B cell (primary cell): ENCODE results near the gene MAP3K7CL.

Experiments
- CTCF ChIP-seq: fragments of 200-600 bp; IDR thresholded peaks from one replicate; pipeline ENCODE4 v1.8.0; 2022; ENCODE audit warnings: antibody characterized with exemption, mild to moderate bottlenecking
- EZH2 ChIP-seq: IDR thresholded peaks from 2 replicates; pipeline ENCODE4 v1.6.1; 2012; ENCODE audit warnings: borderline replicate concordance, low read depth, mild to moderate bottlenecking, moderate library complexity, low read length; ENCODE audit not compliant: insufficient read depth, poor library complexity, severe bottlenecking

GRCh38 chr21:29194847-29195246, 64.4 kb downstream of the MAP3K7CL start:
- TF ChIP-seq CTCF, result no peak
- no peak for TF ChIP-seq EZH2
